HG02884 (cell line): ENCODE results near the gene SLC4A7.
"Not testable (repeated sequence)": the region's sequence is repeated elsewhere in the genome, so short reads cannot be mapped to it uniquely, and the experiment has no call there.

Experiments
- ATAC-seq: cut with Tn5 transposase; IDR thresholded peaks from one replicate; pipeline ENCODE4 v1.9.1; 2021; ENCODE audit warnings: mild to moderate bottlenecking, moderate library complexity; ENCODE audit not compliant: unreplicated experiment

Gene SLC4A7

DNA sequence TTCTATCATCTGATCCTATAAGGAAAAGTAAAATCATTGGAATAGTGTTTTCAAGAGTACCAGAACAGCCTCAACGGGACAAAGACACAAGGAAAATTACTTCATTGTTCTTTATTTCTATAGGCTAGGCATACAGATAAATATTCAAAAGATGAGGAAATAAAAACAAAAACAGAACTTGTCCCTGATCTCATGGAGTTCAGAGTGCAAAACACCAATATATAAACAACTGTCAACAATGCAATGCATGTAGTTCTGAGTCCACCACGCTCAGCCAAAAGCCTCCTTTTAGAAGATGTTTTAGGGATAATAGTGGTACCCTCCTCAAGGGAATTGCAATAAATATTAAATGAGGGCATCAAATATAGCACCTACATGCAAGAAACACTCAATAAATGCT is 4.6 kb upstream of the SLC4A7 start:
- ATAC-seq: no peak

- no peak for ATAC-seq
These were observed 3.2 kb upstream of the SLC4A7 start for GRCh38 chr3:27487383-27487782.

DNA sequence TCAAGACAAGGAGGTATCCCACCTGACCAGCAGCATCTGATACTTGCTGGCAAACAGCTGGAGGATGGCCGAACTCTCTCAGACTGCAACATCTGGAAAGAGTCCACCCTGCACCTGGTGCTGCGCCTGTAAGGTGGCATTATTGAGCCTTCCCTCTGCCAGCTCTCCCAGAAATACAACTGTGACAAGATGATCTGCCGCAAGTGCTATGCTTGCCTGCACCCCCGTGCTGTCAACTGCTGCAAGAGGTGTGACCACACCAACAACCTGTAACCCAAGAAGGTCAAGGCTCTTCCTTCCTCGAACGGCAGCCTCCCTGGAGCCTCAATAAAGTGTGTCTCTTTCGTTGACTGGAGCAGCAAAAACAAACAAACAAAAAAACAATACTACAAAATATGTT is 2.2 kb upstream of the SLC4A7 start:
- no peak for ATAC-seq

DNA sequence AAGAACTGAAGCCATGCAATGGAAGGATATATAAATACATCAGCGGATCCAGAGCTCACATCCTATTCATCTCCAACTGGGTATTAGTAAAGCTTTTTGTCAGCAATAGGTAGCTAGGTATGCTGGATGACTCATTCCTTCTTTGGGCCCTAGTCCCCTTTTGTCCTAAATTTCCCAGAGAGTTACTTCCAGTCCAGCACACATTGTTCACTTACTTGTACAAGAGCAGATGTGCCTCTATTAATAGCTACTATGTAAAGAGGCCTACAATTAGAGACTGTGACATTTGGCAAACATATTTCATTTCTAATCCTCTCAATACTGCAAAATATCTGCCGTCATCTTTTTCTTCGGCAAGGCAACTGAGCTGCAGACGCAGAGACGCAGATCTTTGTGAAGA is 1.7 kb upstream of the SLC4A7 start:
- no peak for ATAC-seq

DNA sequence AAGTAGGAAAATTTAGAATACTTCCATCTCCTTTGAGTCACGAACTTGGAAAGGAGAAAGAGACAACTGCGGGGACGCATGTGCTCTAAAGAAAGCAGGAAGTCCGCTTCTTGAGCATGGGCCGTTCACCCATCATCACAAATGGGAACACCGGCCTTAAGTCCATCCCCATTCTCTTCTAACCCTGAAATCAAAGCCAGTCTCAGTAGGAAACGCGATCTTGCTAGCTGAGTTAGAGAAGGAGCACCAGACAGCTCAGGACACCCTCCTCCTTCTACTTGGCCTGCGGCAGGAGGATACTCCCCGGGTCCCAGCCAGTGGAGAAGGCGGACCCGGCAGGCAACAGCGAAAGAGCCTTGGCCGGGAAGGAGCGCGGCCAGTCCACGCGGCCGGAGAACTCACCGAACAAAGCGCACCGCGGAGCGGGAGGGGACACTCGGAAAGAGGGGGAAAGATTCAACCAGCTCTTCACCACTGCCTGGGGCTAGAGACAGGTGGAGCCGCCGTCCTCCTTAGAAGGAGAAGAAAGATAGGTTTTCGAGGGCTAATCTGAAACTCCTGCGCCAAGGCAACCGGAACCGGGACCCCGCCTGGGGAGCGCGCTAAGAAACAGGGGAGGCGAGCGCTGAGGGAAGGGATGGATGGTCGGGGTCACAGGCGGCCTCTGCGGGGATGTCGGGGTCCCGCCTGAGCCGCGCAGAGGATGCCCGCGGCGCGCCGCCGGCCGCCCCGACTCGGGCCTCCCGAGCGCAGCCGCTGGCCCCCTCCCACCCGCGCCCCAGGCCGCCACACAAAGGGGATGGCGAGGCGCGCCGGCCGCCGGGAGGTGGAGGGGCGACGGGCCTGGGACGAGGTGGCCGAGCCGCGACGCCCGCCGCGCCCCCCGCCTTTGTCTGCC is 818 bp downstream of the SLC4A7 start:
- peak; percentile 19 for ATAC-seq

DNA sequence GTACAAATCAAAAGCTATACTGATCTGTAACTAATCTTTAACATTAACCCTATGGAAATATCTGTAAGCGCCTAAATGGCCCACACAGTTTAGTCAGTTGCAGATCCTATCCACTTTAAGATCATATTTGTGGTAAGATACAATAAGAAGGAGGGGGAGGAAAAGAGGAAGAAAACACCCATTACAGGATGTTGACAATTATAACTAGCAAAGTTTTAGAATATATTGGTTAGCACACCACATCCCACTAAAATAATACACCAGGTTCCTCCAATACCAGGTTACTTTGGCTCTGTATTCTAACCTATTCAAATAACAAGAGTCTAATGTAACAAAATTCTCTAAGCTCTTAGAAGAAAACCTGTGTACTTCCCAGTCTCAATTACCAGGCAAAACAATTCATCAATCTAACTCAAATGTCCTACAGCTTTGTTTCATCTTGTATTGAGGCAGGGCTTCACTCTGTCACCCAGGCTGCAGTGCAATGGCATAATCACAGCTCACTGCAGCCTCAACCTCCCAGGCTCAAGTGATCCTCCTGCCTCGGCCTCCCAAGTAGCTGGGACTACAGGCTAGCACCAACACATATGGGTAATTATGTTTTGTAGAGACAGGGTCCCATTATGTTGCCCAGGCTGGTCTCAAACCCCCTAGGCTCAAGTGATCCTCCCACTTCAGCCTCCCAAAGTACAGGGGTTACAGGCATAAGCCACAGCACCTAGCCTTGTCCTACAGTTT is 4.2 kb downstream of the SLC4A7 start:
- ATAC-seq: no peak

GRCh38 chr3:27471923-27472550 is 12.1 kb downstream of the SLC4A7 start:
- no peak for ATAC-seq

DNA sequence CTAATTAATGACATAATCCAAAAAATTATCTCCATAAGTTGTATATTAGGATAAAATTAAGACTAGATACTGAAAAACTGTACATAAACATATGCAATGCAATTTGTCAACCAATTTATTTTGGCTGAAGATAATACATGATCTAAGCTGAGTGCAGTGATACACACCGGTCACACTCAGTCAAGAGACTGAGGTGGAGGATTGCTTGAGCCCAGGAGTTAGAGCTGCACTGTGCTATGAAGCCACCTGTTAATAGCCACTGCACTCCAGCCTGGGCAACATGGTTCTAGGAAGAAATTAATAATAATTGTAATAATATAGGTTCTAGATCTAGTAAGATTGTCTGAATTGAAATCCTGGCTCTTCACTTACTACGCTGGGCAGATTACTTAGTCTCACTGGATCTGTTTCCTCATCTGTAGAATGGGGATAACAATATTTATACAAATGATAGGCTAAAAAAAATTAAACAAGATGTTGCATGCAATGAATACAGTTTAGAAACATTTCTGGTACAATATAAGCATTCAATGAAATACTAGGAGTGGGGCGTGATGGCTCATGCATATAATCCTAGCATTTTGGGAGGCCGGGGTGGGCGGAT is 15.8 kb downstream of the SLC4A7 start:
- ATAC-seq: no peak

DNA sequence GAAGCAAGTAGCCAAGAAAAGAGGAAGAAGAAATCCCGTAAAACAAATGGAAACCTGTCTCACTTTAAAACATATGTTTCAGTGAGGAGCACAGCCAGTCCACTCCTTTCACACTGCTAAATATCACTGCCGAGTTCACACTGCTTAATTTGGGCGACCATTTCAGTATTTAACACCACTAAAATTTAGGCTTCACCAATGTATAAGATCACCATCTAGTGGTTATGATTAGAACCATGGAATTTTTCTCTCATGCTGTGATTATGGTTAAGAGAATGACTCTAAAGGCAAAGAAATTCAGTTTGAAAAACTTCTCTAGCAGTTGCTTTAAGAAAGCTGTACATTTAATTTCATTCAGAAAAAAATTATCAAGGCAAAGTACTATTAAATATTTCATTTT is 16.6 kb downstream of the SLC4A7 start:
- peak; percentile 88 for ATAC-seq

DNA sequence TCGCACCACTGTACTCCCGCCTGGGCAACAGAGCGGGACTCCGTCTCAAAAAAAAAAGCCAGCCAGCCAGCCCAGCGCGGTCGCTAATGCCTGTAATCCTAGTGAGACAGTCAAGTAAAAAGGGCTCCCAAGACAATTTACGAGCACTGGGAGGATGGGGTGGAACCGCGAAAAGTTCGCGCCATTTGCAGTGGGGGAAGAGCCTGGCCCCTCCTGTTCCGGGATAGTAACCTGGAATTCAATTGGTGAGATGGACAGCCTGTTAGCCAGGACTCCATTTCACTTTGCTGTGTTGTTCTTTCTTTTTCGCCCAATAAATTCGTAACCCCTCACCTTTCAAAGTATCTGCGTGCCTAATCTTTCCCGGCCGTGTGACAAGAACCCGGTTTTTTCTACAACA is 19.5 kb downstream of the SLC4A7 start:
- ATAC-seq: no peak

GRCh38 chr3:27462228-27462627 is 22.0 kb downstream of the SLC4A7 start:
- no peak for ATAC-seq

GRCh38 chr3:27458929-27459328 is 25.3 kb downstream of the SLC4A7 start:
- ATAC-seq: no peak

DNA sequence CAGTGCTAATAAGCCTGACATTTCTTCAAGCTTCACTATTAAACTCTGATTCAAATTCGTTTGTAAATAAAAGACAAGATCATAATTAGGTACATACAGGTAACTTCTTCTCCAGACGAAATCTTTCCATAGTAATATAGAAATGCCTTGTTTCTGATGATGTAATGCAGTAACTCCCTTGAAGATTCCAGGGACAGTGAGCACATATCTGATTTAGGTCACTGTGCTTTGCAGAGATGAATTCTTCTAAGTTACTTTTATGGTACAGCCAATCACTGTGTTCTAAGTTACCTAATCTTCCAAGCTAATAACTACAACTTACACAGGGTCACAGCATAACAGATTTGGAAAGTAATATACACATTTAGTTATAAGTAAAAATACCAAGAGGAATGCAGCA is 27.6 kb downstream of the SLC4A7 start:
- no peak for ATAC-seq

DNA sequence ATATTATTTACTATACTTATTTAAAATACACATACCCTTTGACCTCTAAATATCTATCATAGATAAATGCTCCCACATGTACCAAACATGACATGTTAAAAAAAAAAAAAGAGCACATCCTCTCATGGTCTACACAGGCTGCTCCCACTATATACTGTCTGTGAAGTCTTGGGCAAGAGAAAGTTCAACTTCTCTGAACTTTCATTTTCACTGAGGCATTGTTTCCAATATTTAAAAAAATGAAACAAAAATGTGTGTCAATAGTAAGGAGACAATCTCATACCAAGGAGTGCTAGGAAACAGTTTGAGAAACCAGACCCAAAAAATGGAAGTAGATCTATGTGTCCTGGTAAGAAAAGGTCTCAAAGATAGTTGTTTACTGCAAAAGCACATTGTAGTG is 29.3 kb downstream of the SLC4A7 start:
- ATAC-seq: peak; percentile 69

GRCh38 chr3:27454461-27454860 is 29.7 kb downstream of the SLC4A7 start:
- no peak for ATAC-seq

DNA sequence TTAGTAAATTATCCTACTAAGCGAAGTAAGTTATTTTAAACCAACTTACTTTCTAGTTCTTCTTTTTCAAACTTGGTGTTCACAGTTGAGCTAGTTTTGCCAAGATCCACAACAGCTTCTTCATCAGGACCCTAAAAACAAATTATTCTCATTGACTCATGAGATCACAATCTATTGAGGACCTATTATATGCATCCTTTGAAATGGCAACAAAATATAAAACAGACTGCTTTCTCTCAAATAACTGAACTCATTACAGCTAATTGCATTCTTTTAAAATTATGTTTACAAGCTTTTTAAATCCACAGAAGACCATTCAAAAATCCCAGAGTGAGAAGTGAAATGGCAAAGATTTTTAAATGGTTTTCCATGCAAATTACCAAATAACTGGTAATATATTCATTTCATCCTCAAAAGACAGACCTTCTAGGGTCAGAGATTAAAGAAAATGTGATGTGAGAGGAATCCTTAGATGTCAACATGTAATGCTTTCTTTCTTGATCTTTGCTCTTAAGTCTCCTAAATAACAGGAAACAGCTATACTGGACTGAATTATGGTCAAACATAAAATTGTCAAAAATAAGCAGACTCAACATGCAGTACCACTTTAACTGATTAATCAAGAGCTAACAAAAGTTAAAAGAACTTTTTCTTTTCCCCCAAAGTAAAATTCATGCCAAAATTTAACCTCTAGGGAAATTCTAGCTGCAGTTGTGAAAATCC is 31.7 kb downstream of the SLC4A7 start:
- no peak for ATAC-seq

DNA sequence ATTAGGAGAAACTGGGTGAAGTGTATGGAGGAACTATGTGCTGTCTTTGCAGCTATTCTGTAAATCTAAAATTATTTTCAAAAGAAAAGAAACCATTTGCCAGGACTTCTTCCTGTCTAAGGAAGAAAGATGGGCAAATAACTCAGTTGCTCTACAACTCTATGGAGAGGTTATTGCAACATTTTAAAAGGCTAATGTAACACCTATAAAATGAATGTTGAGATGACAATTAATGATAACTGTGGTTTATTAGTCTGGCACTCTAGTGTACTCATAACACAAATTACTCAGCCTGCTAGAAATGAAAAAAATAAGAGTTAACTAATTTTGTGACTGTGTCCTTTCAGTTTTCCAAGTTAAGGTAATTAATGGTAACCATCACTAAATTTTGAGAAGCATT is 32.3 kb downstream of the SLC4A7 start:
- ATAC-seq: no peak

- ATAC-seq: no peak
These were observed 32.9 kb downstream of the SLC4A7 start for GRCh38 chr3:27451251-27451650.

- ATAC-seq: no peak
These were observed 34.5 kb downstream of the SLC4A7 start for GRCh38 chr3:27449530-27450150.

DNA sequence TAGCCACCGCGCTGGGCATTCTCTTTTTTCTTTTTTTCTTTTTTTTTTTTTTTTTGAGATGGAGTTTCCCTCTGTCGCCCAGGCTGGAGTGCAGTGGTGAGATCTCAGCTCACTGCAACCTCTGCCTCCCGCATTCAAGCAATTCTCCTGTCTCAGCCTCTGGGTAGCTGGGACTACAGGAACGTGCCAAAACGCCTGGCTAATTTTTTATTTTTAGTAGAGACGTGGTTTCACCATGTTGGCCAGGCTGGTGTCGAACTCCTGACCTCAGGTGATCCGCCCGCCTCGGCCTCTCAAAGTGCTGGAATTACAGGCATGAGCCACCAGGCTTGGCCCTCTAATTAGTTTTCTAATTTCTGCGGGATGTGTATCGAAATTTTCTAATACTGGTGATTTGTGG is 41.2 kb downstream of the SLC4A7 start:
- not testable (repeated sequence) for ATAC-seq
